ENCODE results near the gene DSC3.

Gene DSC3

GRCh38 chr18:30971338-30971956, 71.1 kb downstream of the DSC3 start:
- no peak for DNase-seq (ENCODE audit: low read depth, low spot score)

GRCh38 chr18:30970196-30970816, 72.2 kb downstream of the DSC3 start:
- no peak for DNase-seq (ENCODE audit: low read depth, low spot score)

GRCh38 chr18:30969670-30970170, 72.8 kb downstream of the DSC3 start:
- DNase-seq (ENCODE audit: low read depth, low spot score): no peak

GRCh38 chr18:30967701-30968100, 74.8 kb downstream of the DSC3 start:
- DNase-seq (ENCODE audit: low read depth, low spot score): no peak

GRCh38 chr18:30965237-30965636, 77.3 kb downstream of the DSC3 start:
- no peak for DNase-seq (ENCODE audit: low read depth, low spot score)

GRCh38 chr18:30960661-30961060, 81.9 kb downstream of the DSC3 start:
- no peak for DNase-seq (ENCODE audit: low read depth, low spot score)

GRCh38 chr18:30957066-30957465, 85.5 kb downstream of the DSC3 start:
- DNase-seq (ENCODE audit: low read depth, low spot score): no peak

- DNase-seq (ENCODE audit: low read depth, low spot score): no peak
Measured at GRCh38 chr18:30954262-30954661, 88.3 kb downstream of the DSC3 start.

GRCh38 chr18:30945761-30946160, 96.8 kb downstream of the DSC3 start:
- no peak for DNase-seq (ENCODE audit: low read depth, low spot score)

GRCh38 chr18:30944773-30945417, 97.6 kb downstream of the DSC3 start:
- DNase-seq (ENCODE audit: low read depth, low spot score): no peak

- DNase-seq (ENCODE audit: low read depth, low spot score): no peak
Measured at GRCh38 chr18:30940952-30941539, 101.5 kb downstream of the DSC3 start.

Measured in smooth muscle cell of the brain vasculature (primary cell).